COR-L47 (cell line): Measurements from ENCODE around the gene NOMO2.
"Not testable (repeated sequence)": the region's sequence is repeated elsewhere in the genome, so short reads cannot be mapped to it uniquely, and the experiment has no call there.

Experiments used
- DNase-seq: peaks from one replicate; lab custom pipeline; 2025; lab: John Stamatoyannopoulos, UW

The NOMO2 gene

GRCh38 chr16:18575298-18575917 lies 13.5 kb upstream of the NOMO2 start:
- DNase-seq = not testable (repeated sequence)

GRCh38 chr16:18573887-18574286 lies 12.0 kb upstream of the NOMO2 start:
- DNase-seq = not testable (repeated sequence)

GRCh38 chr16:18572973-18573372 lies 11.1 kb upstream of the NOMO2 start:
- not testable (repeated sequence) for DNase-seq

GRCh38 chr16:18571307-18571850 lies 9.5 kb upstream of the NOMO2 start:
- DNase-seq = not testable (repeated sequence)

GRCh38 chr16:18570529-18571306 lies 8.8 kb upstream of the NOMO2 start:
- not testable (repeated sequence) for DNase-seq

GRCh38 chr16:18560416-18561220 lies 1.3 kb downstream of the NOMO2 start:
- DNase-seq = not testable (repeated sequence)

- DNase-seq = not testable (repeated sequence)
Observed at GRCh38 chr16:18553671-18554070, 8.2 kb downstream of the NOMO2 start.

- not testable (repeated sequence) for DNase-seq
Observed at GRCh38 chr16:18547382-18547781, 14.5 kb downstream of the NOMO2 start.

- not testable (repeated sequence) for DNase-seq
Observed at GRCh38 chr16:18546853-18547252, 15.0 kb downstream of the NOMO2 start.

- DNase-seq = not testable (repeated sequence)
Observed at GRCh38 chr16:18544232-18545081, 17.4 kb downstream of the NOMO2 start.

- not testable (repeated sequence) for DNase-seq
Observed at GRCh38 chr16:18541912-18542311, 20.0 kb downstream of the NOMO2 start.

GRCh38 chr16:18537004-18537403 lies 24.9 kb downstream of the NOMO2 start:
- DNase-seq = not testable (repeated sequence)

- not testable (repeated sequence) for DNase-seq
Observed at GRCh38 chr16:18535519-18536168, 26.3 kb downstream of the NOMO2 start.

GRCh38 chr16:18534308-18534707 lies 27.6 kb downstream of the NOMO2 start:
- not testable (repeated sequence) for DNase-seq

- not testable (repeated sequence) for DNase-seq
Observed at GRCh38 chr16:18531323-18531722, 30.6 kb downstream of the NOMO2 start.

GRCh38 chr16:18530329-18530728 lies 31.6 kb downstream of the NOMO2 start:
- DNase-seq = not testable (repeated sequence)

- DNase-seq = not testable (repeated sequence)
Observed at GRCh38 chr16:18526547-18526946, 35.4 kb downstream of the NOMO2 start.

GRCh38 chr16:18525882-18526482 lies 35.9 kb downstream of the NOMO2 start:
- DNase-seq = not testable (repeated sequence)

- DNase-seq = not testable (repeated sequence)
Observed at GRCh38 chr16:18522637-18523036, 39.3 kb downstream of the NOMO2 start.
